Smooth muscle cell of the brain vasculature (primary cell): ENCODE results near the gene MKKS.
"Not testable (repeated sequence)": the region's sequence is repeated elsewhere in the genome, so short reads cannot be mapped to it uniquely, and the experiment has no call there.

Experiments
- DNase-seq: peaks from one replicate; pipeline ENCODE4 v3.0.0-alpha.2; 2012; ENCODE audit warnings: low read depth, low spot score

The MKKS gene

DNA sequence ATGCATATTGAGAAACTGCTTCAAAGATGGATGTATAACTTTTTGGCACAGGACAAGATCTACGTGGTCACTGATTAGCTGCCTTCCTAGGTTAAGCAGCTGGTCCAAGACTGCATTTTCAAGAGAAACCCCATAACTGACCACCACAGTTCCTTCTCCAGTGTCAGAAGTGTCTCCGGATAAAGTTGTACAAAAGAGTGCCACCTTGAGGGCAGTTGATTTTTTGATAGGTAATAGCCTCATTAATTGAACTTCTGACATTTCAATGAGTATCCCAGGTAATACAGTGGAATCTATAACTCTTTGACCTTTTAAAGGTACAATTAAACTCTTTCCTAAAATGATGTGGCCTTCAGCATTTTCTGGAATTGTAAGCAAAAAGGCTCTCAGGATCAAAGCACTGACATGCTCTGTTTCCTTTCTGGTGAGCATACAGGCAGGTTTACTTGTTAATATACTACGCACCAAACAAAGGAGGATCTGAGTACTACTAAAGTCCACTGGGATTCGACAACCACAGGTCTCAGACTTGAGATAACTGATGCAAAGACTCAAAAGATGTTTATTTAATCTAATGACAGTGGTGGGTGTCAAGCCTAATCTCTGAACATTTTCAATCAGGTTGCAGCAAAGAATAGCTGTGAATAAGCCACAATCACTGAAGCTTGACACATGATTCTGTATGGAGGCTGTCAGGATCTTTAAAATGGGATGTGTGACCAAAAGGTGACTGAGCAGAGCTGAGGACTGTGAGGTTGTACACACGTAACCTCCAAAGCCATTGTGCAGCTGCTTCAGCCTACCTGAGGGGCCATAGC lies 21.2 kb downstream of the MKKS start:
- no peak for DNase-seq

DNA sequence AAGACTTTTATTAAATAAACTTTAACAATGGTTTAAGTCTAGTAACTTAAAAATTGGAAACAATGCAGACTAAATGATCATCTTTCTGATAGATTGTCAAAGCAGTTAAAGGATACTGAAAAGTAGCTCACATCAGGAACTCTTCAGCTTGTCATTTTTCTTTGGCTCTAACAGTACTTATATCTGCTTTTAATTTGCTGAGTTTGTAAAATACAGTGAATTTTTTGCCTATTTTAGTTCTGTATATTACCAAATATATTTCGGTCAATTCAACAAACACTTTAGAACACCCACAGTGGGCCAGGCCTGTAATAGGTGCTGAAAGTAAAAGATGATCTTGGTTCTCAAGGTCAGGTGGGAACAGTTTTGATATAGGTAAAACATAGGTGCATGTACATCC lies 22.3 kb downstream of the MKKS start:
- no peak for DNase-seq

DNA sequence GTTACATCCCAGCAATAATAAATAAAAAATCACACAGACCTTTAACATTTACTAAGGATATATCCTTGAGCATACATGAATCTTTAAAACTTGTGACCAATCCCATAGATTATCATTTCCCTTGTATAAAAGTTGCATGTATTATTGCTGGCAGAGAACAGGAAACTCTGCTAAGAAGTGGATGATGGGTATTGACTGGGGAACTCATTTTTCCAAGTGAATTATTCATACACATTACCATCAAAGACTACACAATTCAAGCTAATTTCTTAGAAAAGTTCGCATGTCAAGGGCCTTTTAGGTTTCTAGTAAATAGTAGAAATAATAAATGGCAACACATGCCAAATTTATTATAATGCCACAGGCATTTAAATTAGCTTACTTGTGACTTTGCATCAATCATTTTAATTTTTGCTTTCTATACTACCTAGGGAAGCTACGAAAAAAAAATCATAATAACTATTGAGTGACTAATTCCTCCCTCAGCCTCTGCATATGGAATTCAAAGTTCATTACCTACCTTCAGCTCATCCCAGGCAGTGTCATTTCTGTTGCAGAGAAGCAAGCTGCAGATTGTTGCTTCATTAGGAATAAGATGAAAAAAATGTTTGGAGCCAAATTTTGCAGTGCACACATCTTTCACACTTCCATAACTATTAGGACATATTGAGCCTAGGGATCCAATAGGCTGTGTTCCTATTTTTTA lies 25.8 kb downstream of the MKKS start:
- no peak for DNase-seq

- DNase-seq: no peak
Observed at GRCh38 chr20:10404959-10405530, 29.0 kb downstream of the MKKS start.

DNA sequence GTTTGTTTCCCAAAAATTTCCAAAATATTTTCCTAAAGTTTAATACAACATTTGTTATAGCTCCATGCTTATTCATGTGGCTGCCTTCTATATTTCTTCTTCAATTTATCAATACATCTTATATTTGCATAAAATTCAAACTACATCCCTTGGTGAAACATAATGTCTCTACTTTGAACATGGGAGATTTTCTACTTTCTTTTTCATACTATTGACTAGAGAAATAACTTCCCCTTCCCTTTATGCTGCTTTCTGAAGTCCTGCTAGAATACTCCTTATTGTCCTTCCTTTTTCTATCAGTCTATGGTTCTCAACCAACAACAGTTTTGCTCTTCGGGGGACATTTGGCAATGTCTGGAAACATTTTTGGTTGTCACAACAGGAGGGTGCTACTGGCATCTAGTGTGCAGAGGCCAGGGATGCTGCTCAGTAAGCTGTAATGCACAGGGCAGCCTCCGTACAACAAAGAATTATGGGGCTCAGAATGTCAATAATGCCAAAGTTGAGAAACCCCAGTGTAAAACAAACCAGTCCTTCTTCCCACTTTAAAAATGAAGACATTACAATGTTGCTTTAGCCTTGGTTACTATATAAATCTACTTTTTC lies 29.9 kb downstream of the MKKS start:
- DNase-seq: no peak

DNA sequence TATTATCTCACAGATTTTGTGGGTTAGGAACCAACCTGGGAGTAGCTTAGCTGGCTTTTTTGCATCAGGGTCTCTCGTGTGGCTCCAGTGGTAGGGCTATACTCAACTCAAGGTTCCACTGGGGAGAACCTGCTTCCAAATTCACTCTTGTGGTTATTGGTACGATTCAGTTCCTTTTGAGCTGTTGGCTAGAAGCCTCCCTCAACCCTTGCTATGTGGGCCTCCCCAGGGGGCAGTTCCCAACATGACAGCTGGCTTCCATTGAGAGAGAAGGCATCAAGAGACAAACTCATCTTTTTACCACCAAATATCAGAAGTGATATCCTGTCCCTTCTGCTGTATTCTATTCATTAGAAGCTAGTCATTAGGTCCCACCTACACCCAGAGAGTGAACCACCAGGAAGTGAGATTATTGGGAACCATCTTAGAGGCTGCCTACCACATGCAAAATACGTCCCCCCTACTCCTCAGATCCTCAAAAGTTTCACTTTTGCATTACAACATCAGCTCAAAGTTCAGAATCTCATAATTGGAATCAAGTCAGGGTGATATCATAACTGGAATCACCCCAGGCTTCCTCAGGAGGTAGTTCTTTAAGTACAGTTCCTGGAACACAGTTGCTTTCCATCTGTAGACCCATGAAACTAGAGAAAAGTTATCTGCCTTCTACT lies 30.9 kb downstream of the MKKS start:
- no peak for DNase-seq

GRCh38 chr20:10398834-10399369 lies 35.1 kb downstream of the MKKS start:
- no peak for DNase-seq

DNA sequence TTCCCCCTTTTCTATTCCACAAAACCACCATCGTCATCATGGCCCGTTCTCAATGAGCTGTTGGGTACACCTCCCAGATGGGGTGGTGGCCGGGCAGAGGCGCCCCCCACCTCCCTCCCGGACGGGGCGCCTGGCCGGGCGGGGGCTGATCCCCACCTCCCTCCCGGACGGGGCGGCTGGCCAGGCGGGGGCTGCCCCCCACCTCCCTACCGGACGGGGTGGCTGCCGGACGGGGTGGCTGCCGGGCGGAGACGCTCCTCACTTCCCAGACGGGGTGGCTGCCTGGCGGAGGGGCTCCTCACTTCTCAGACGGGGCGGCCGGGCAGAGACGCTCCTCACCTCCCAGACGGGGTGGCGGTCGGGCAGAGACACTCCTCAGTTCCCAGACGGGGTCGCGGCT lies 39.3 kb downstream of the MKKS start:
- DNase-seq: not testable (repeated sequence)

DNA sequence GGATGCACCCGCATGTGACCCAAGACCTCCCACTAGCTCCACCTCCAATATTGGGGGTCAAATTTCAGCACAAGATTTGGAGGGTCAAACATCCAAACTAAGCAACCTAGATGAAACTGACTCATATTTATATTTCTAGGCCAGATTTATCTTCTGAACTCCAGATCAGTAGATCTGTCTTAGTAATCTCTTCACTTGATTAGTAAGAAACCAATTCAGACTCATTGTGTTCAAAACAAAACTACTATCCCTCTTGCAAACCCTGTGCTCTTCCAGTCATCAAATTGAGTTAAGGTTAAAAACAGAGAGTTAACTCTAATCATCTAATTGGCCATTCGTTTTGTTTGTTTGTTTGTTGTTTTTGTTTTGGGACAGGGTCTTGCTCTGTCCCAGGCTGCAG lies 43.3 kb downstream of the MKKS start:
- DNase-seq: no peak

DNA sequence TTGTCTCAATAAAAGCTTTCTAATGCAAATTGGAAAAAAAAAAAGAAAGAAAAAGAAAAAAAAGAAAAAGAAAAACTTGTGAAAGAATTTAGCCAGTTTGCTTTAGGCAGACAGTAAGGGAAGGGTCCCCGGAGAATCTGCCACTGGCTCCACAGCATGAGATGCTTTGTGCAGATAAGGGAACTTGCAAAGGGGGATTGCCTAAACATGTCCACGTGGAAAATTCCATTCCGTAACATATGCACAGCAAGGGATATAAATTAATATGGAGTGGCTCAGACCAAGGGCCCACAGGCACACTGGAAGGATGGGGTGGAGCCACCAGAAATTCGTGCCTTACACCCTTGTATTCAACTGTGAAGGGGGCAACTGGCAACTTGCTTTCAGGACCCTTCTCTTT lies 45.4 kb downstream of the MKKS start:
- no peak for DNase-seq

GRCh38 chr20:10387686-10388085 lies 46.3 kb downstream of the MKKS start:
- DNase-seq: no peak

DNA sequence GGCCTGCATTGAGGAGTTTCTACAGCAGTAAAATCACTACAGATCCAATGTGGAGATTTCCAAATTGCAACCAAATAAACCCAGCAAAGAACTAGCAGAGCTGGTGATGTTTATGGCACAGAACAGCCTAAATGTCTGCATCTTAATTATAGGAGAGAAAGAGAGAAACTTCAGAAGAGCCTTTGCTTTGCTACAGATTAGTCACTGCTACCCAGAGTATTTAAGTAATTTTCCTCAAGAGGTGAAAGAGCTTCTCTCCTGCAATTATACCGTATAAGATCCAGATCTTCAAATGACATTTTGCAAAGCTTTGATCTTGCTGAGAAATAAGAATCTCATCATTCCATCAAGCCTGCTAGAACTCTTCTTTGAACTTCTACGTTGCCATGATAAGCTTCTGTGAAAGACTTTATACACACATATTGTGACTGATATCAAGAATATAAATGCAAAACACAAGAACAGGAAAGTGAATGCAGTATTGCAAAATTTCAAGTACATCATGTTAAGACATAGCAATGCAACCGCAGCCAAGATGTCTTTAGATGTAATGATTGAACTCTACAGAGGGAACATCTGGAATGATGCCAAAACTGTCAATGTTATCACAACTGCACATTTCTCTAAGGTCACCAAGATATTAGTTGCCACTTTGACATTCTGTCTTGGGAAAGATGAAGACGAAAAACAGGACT lies 48.0 kb downstream of the MKKS start:
- DNase-seq: no peak

DNA sequence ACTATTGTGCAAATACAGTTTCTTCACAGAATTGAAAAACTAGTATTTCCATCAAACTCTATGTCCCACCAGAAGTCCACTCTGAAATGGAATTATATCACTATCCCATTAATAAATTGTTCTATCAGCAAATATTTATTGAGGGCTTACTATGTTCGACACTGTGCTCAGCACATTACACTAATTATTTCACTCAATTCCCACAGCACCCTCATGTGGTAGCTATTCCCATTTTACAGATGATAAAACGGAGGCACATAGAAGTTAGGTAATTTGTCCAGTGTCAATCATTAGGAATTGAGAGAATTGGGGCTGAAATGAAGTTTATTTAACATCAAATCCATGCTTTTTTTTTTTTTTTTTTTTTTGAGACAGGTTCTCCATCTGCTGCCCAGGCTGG lies 52.5 kb downstream of the MKKS start:
- DNase-seq: no peak

DNA sequence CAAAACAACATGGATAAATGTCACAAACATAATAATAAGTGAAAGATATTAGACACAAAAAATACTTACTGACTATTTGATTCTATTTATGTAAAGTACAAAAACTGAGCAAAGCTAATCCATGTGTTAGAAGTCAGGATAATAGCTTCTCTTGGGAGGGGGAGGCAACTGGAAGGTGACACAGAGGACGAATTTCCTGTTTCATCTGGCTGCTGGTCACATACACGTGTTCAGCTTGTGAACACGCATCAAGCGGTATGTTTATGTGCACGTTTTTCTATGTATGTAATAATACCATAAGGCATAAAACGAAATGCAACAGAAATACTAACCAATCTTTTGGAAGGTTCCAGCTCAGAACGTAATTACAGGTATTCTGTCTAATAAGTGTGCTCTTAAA lies 54.3 kb downstream of the MKKS start:
- DNase-seq: no peak

GRCh38 chr20:10376270-10377075 lies 57.5 kb downstream of the MKKS start:
- no peak for DNase-seq

DNA sequence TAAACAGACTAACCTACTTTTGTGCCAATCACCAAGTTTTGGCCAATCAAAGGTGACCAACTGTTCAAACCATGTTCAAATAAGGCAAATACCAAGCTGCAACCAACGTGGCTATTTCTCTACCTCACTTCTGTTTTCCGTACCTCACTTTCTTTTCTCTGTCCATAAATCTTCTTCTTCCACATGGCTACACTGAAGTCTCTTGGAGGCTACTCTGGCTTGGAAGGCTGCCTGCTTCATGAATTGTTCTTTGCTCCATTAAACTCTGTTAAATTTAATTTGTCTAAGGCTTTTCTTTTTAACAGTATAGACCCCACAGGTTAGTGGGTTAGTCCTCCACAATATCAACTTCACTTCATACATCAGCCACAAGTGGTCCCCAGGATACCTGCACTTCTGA lies 58.8 kb downstream of the MKKS start:
- DNase-seq: no peak

- DNase-seq: no peak
Observed at GRCh38 chr20:10374036-10374435, 60.0 kb downstream of the MKKS start.

DNA sequence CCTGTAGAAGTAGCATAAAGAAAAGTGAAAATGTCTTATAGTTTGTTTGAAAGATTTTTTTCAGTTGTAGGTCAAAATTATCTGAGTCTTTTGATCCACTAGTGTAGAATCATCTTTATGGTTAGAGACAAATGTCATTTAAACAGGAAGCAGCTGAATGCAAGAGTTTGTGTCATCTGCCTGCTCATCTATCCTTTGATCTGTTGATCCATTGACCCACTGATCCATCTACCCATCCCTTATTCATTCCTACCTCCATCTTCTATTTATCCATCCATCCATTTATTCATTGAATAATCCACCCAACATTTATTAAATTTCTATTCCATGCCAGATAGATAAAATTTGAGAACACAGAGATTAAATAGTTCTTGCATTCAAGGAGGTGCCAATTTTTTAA lies 62.6 kb downstream of the MKKS start:
- DNase-seq: no peak

DNA sequence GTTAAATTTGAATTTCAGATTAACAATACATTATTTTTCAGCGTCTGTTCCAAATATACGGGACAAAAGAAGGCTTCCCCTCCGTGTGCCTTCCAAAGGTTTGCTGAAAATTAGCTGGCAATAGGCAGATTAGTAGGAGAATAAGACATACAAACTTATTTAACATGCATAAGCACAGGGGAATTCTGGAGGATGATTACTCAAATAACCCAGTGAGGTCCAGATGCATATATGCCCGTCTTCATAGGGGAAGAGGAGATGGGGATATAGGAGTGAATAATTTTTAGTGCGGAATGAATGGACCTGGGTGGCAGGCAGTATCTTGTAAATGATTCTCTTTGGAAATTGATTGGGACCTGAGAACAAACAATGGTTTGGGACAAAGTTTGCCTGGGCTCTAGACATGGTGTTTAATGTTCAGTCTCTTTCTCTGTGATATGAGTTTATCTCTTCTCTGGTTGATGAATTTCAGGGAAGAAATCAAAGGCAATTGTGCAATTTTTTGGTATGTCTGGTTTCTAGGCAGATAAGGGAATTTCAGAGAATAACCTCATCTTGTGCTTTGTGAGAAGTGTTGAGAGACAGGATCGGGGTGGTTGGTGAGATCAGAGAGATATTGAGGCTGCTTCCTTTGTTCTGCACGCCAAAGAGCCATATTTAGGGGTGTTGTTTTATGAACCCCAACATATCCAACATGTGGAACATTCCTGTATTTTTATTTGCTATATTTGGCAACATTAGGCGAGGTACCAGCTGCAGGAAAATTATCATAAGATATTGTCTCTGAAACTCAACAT lies 63.7 kb downstream of the MKKS start:
- DNase-seq: no peak
